H1 (cell line): Measurements from ENCODE around the gene NTNG2. TPM values are rescaled to one million over a fixed set of nuclear protein-coding genes. Genes with fewer than 3 reads are reported as not detected.

Source experiments
- CTCF ChIA-PET: fragments of 300-600 bp; sonication (Branson Sonifier 250); formaldehyde crosslinking; loops from one replicate; lab custom pipeline; 2021; ENCODE audit not compliant: partially characterized antibody; lab: Charles Lee
- POLR2A ChIA-PET: fragments of 300-600 bp; sonication (Branson Sonifier 250); formaldehyde crosslinking; loops from one replicate; lab custom pipeline; 2021; ENCODE audit warnings: inconsistent platforms; ENCODE audit not compliant: partially characterized antibody; lab: Charles Lee
- DNase-seq, 2 experiments: peaks; one replicate each; pipeline versions ENCODE4 v3.0.0 to v3.0.0-alpha.2; 2010 to 2022; ENCODE audit warnings: low spot score in 2 of 2, low read depth in 1 of 2, mixed read lengths in 1 of 2
- FAIRE-seq: peaks from 2 replicates; lab custom pipeline; 2011; peaks lifted over from hg19 to GRCh38; lab: Jason Lieb, UNC
- H2AFZ ChIP-seq: 2 replicates; pipeline ENCODE4 v1.8.1; 2012; ENCODE audit warnings: low read length, inconsistent platforms
- H2AK5ac ChIP-seq: 2 replicates; pipeline ENCODE4 v1.6.1; 2013; ENCODE audit warnings: low read depth, low read length
- H2BK120ac ChIP-seq: replicated peaks from 2 replicates; pipeline ENCODE3; 2013; ENCODE audit warnings: low read depth, low read length, inconsistent platforms
- H2BK12ac ChIP-seq: 2 replicates; pipeline ENCODE4 v1.6.1; 2013; ENCODE audit warnings: low read depth, low read length
- H2BK15ac ChIP-seq: 2 replicates; pipeline ENCODE4 v1.6.1; 2013; ENCODE audit warnings: low read length
- H2BK20ac ChIP-seq: 2 replicates; pipeline ENCODE4 v1.6.1; 2013; ENCODE audit warnings: low read length
- H2BK5ac ChIP-seq: 2 replicates; pipeline ENCODE4 v1.6.1; 2013; ENCODE audit warnings: low read depth, low read length
- H3K14ac ChIP-seq: 2 replicates; pipeline ENCODE4 v1.6.1; 2013; ENCODE audit warnings: inconsistent platforms; ENCODE audit not compliant: insufficient read length
- H3K18ac ChIP-seq: 2 replicates; pipeline ENCODE4 v1.6.1; 2013; ENCODE audit warnings: low read length; ENCODE audit errors: extremely low read depth
- H3K23ac ChIP-seq: 2 replicates; pipeline ENCODE4 v1.6.1; 2013; ENCODE audit warnings: inconsistent platforms; ENCODE audit not compliant: insufficient read length
- H3K23me2 ChIP-seq: 2 replicates; pipeline ENCODE4 v1.6.1; 2013; ENCODE audit warnings: low read depth, low read length
- H3K27ac ChIP-seq: 2 replicates; pipeline ENCODE4 v1.6.1; 2011; ENCODE audit warnings: low read depth, low read length, inconsistent platforms
- H3K27me3 ChIP-seq, 4 experiments: replicated peaks in 1 of 4; 1 replicate in 1 of 4; 2 replicates in 3 of 4; pipeline versions ENCODE4 v1.6.1 to v1.8.1; 2011 to 2013; ENCODE audit warnings: low read length in 3 of 4, mild to moderate bottlenecking in 3 of 4, inconsistent platforms in 2 of 4, mixed read lengths in 2 of 4, moderate library complexity in 1 of 4; ENCODE audit not compliant: control insufficient read depth in 3 of 4, insufficient read depth in 3 of 4; ENCODE audit errors: extremely low read depth in 1 of 4
- H3K36me3 ChIP-seq, 4 experiments: 2 replicates each; pipeline versions ENCODE4 v1.6.1 to v1.8.1; 2011 to 2013; ENCODE audit warnings: mild to moderate bottlenecking in 4 of 4, low read length in 3 of 4, moderate library complexity in 2 of 4, control low read depth in 1 of 4, inconsistent platforms in 1 of 4; ENCODE audit not compliant: insufficient read depth in 4 of 4, control insufficient read depth in 2 of 4
- H3K4ac ChIP-seq: replicated peaks from 2 replicates; pipeline ENCODE3; 2013; ENCODE audit warnings: low read length, low read depth, mixed read lengths, inconsistent platforms; ENCODE audit not compliant: insufficient read length
- H3K4me1 ChIP-seq, 4 experiments: replicated peaks in 1 of 4; 1 replicate in 1 of 4; 2 replicates in 3 of 4; pipeline versions ENCODE4 v1.6.1 to v1.8.1; 2011 to 2013; ENCODE audit warnings: low read length in 3 of 4, inconsistent platforms in 2 of 4, mixed read lengths in 1 of 4; ENCODE audit not compliant: insufficient read depth in 4 of 4, control insufficient read depth in 3 of 4
- H3K4me2 ChIP-seq, 2 experiments: 2 replicates each; pipeline versions ENCODE4 v1.6.1 to v1.8.1; 2011 to 2013; ENCODE audit warnings: low read depth in 2 of 2, low read length in 2 of 2, control low read depth in 1 of 2, inconsistent platforms in 1 of 2, mild to moderate bottlenecking in 1 of 2; ENCODE audit not compliant: insufficient read depth in 1 of 2
- H3K4me3 ChIP-seq, 4 experiments: fragments of 200-600, 300-600 bp in 1 of 4; sonication (generic), shearing (Covaris generic), sonication (Bioruptor Twin) in 1 of 4; 2 replicates each; pipeline versions ENCODE4 v1.5.1 to v1.8.1; 2011 to 2016; ENCODE audit warnings: low read length in 4 of 4, low read depth in 3 of 4, control low read depth in 2 of 4, inconsistent platforms in 2 of 4, mild to moderate bottlenecking in 2 of 4, mixed read lengths in 1 of 4, moderate library complexity in 1 of 4; ENCODE audit not compliant: insufficient read depth in 2 of 4; ENCODE audit errors: extremely low read depth in 1 of 4
- H3K56ac ChIP-seq: replicated peaks from 2 replicates; pipeline ENCODE3; 2013; ENCODE audit warnings: low read depth, mild to moderate bottlenecking, mixed read lengths, low read length, inconsistent platforms; ENCODE audit not compliant: insufficient read length
- H3K79me1 ChIP-seq: 2 replicates; pipeline ENCODE4 v1.6.1; 2013; ENCODE audit warnings: low read depth, low read length, control low read depth
- H3K79me2 ChIP-seq, 2 experiments: 2 replicates each; pipeline versions ENCODE4 v1.6.1 to v1.8.1; 2012 to 2013; ENCODE audit warnings: low read length in 2 of 2, mild to moderate bottlenecking in 2 of 2, inconsistent platforms in 1 of 2; ENCODE audit not compliant: insufficient read depth in 2 of 2, control insufficient read depth in 1 of 2
- H3K9ac ChIP-seq, 4 experiments: replicated peaks in 1 of 4; 1 replicate in 1 of 4; 2 replicates in 3 of 4; pipeline versions ENCODE4 v1.6.1 to v1.8.1; 2011 to 2013; ENCODE audit warnings: low read depth in 3 of 4, low read length in 3 of 4, control low read depth in 2 of 4, mild to moderate bottlenecking in 2 of 4, moderate library complexity in 2 of 4, inconsistent platforms in 1 of 4; ENCODE audit errors: extremely low read depth in 1 of 4
- H3K9me3 ChIP-seq, 2 experiments: 2 replicates each; pipeline versions ENCODE4 v1.6.1 to v1.8.1; 2012 to 2013; ENCODE audit warnings: mild to moderate bottlenecking in 2 of 2, moderate library complexity in 2 of 2, control low read depth in 1 of 2, inconsistent platforms in 1 of 2, low read depth in 1 of 2, low read length in 1 of 2, mixed read lengths in 1 of 2; ENCODE audit not compliant: insufficient read depth in 2 of 2
- H4K20me1 ChIP-seq, 2 experiments: replicated peaks in 1 of 2; 2 replicates each; pipeline versions ENCODE3 to v1.8.1; 2011 to 2013; ENCODE audit warnings: inconsistent platforms in 2 of 2, low read length in 2 of 2, mild to moderate bottlenecking in 1 of 2; ENCODE audit not compliant: insufficient read depth in 2 of 2, control insufficient read depth in 1 of 2
- H4K5ac ChIP-seq: 2 replicates; pipeline ENCODE4 v1.6.1; 2013; ENCODE audit warnings: low read length, low read depth, mixed read lengths, inconsistent platforms; ENCODE audit not compliant: insufficient read length
- H4K8ac ChIP-seq: 2 replicates; pipeline ENCODE4 v1.8.0; 2013; ENCODE audit warnings: mild to moderate bottlenecking, moderate library complexity, low read length, inconsistent platforms; ENCODE audit not compliant: insufficient read depth; ENCODE audit errors: extremely low read depth
- H4K91ac ChIP-seq: replicated peaks from 2 replicates; pipeline ENCODE3; 2013; ENCODE audit warnings: low read length, mixed read lengths, inconsistent platforms; ENCODE audit not compliant: insufficient read length
- ASH2L ChIP-seq: fragments of 200-600, 300-600 bp; sonication (generic); IDR thresholded peaks from one replicate; pipeline ENCODE4 v1.7.1; 2017; ENCODE audit warnings: low read length
- BCL11A ChIP-seq, 2 experiments: IDR thresholded peaks; one replicate each; pipeline ENCODE4 v1.6.1; 2011; ENCODE audit warnings: low read depth in 2 of 2, low read length in 2 of 2, mild to moderate bottlenecking in 2 of 2
- E2F6 ChIP-seq: IDR thresholded peaks from 2 replicates; pipeline ENCODE4 v1.6.1; 2012; ENCODE audit warnings: inconsistent platforms
- EZH2 ChIP-seq: fragments of 200-600 bp; sonication (generic); IDR thresholded peaks from 2 replicates; pipeline ENCODE4 v1.7.1; 2012; ENCODE audit warnings: low read depth, mild to moderate bottlenecking, moderate library complexity, low read length, inconsistent platforms; ENCODE audit not compliant: severe bottlenecking
- GABPA ChIP-seq: IDR thresholded peaks from 2 replicates; pipeline ENCODE4 v1.6.1; 2011; ENCODE audit warnings: mild to moderate bottlenecking, low read length, moderate library complexity, borderline replicate concordance; ENCODE audit not compliant: insufficient read depth
- SP2 ChIP-seq: IDR thresholded peaks from 2 replicates; pipeline ENCODE4 v1.6.1; 2012; ENCODE audit warnings: mild to moderate bottlenecking, low read length, inconsistent platforms
- SRF ChIP-seq: IDR thresholded peaks from 2 replicates; pipeline ENCODE4 v1.6.1; 2011; ENCODE audit warnings: mild to moderate bottlenecking, low read depth, low read length, moderate library complexity
- WGBS, 2 experiments: shearing (Covaris generic) in 1 of 2; methylation state at CpG; one replicate each; pipeline versions ENCODE4 v1.1.6 to v1.1.7; 2013 to 2015; ENCODE audit warnings: low lambda C conversion rate in 2 of 2, mixed read lengths in 2 of 2, inconsistent platforms in 1 of 2, low coverage in 1 of 2, missing lambda C conversion rate in 1 of 2; ENCODE audit not compliant: insufficient replicate concordance in 2 of 2, insufficient coverage in 1 of 2, insufficient read length in 1 of 2; ENCODE audit errors: extremely low coverage in 1 of 2, missing lambda C conversion rate in 1 of 2; 5-methylcytosine and 5-hydroxymethylcytosine counted together
- polyA plus RNA-seq, 7 experiments: library from polyadenylated mRNA; depleted of rRNA in 3 of 7; stranded (reverse) in 5 of 7; unstranded in 2 of 7; fragments of >200 nt in 5 of 7; fragments of 200-250 nt in 2 of 7; gene quantifications; 1 replicate in 5 of 7; 2 replicates in 1 of 7; 4 replicates in 1 of 7; pipeline versions ENCODE4 v1.2.1 to v1.2.3, GENCODE V29; 2011 to 2013; ENCODE audit warnings: missing spikeins in 2 of 7, mixed read lengths in 2 of 7
- total RNA-seq: library from RNA; stranded (reverse); fragmentation: NEBNext Ultra II Directional; extraction: Animal tissue kit (Norgen Biotek cat#: 25700); gene quantifications from 2 replicates; pipeline ENCODE4 v1.2.1, GENCODE V29; 2021

The NTNG2 gene
- total and polyA plus RNA-seq, 2 of the 8 experiments (the other 6 are each of a cell fraction or from before 2014, with no cell fraction given), result 1.4 to 1.5 TPM

- Histone ChIP-seq H3K23me2 (peaks cover 6% of the 10 kb centered on the region; the same call in 1 of the 2 replicates), H3K36me3 (no peaks in the 10 kb centered on the region), H2BK15ac (0 out of 2 replicates have a peak overlapping the region, but pooled peaks have one; percentile 46), H3K9me3 (no peaks in the 10 kb centered on the region), H3K79me2 (no peaks in the 10 kb centered on the region), H2BK5ac (no peak overlapping the region), H3K4me2 (no peak overlapping the region), H4K8ac (no peak overlapping the region; the same call in 1 of the 2 replicates), H3K27ac (no peak overlapping the region), H4K5ac (no peak overlapping the region), H3K4me1 (peaks cover 2 to 11% (median 5%) of the 10 kb centered on the region in 4 experiments; a peak in 6 of 7 replicates), H3K23ac (no peak overlapping the region), H2BK12ac (no peak overlapping the region), H2AFZ (no peak overlapping the region), H3K9ac (no peak overlapping the region), H3K18ac (no peak overlapping the region), H4K20me1 (no peaks in the 10 kb centered on the region), H3K4ac (no peak overlapping the region), H2AK5ac (no peak overlapping the region), H3K14ac (no peak overlapping the region), H3K27me3 (peaks cover 0 to 4% (median 0%) of the 10 kb centered on the region in 4 experiments; a peak in 2 of 7 replicates), H3K79me1 (no peaks in the 10 kb centered on the region), H3K4me3 (no peak overlapping the region), H3K56ac (no peak overlapping the region), H2BK120ac (no peak overlapping the region), H4K91ac (no peak overlapping the region), H2BK20ac (no peak overlapping the region)
- ChIA-PET CTCF (interaction anchor here (1.0 to 2.7 kb wide), 8 partner anchors 9 to 137 kb away, joined by 3 to 9 read pairs (median 4); no protein-coding TSS in a partner anchor), POLR2A (interaction anchor here (0.8 to 1.0 kb wide), 2 partner anchors 50 to 84 kb away, joined by 3 to 4 read pairs; no protein-coding TSS in a partner anchor)
- no peak for FAIRE-seq
- no peak for DNase-seq
- 83% methylated on average over 6 of the region's 6 CpGs; no CpG with 5 or more reads in 1 of the 2 experiments for WGBS, 2 experiments
- TF ChIP-seq GABPA (no peak), SRF (no peak), SP2 (no peak), ASH2L (no peak), E2F6 (no peak), BCL11A (IDR thresholded peaks at IDR 0.05; ENCODE audit: low read depth in 2 of 2, low read length in 2 of 2) (no peak), EZH2 (no peak)
Observed at GRCh38 chr9:132143359-132143758, 18.5 kb upstream of the NTNG2 start.
